HepG2 (cell line): ENCODE measurements around the gene OMD. TPM values are rescaled to one million over a fixed set of nuclear protein-coding genes. Genes with fewer than 3 reads are reported as not detected.

Source experiments
- ATAC-seq: fragments of 200-7000 bp; cut with Tn5 transposase; 3 replicates; pipeline ENCODE4 v1.9.1; 2020; ENCODE audit warnings: mild to moderate bottlenecking, moderate library complexity
- BruUV-seq: library from RNA; stranded (reverse); fragments of 400-500 nt; replicated peaks from 2 replicates; lab custom pipeline; 2021; lab: Mats Ljungman, UMichigan
- CTCF ChIA-PET: fragments of 300-600 bp; formaldehyde crosslinking; extraction: SDS; loops from one replicate; lab custom pipeline; 2021; ENCODE audit warnings: low total read pairs, inconsistent platforms, low intra/inter-chr PET ratio; lab: Yijun Ruan, JAX
- POLR2A ChIA-PET: fragments of 350-600 bp; sonication (Branson Sonifier 250); formaldehyde crosslinking; loops from one replicate; lab custom pipeline; 2020; ENCODE audit warnings: antibody characterized with exemption, inconsistent platforms; lab: Yijun Ruan, JAX
- DNase-seq: peaks from one replicate; pipeline ENCODE4 v3.0.0-alpha.2; 2015; ENCODE audit warnings: low spot score
- FAIRE-seq: peaks from 3 replicates; lab custom pipeline; 2011; peaks lifted over from hg19 to GRCh38; lab: Jason Lieb, UNC
- H2AFZ ChIP-seq: one replicate; pipeline ENCODE4 v1.6.1; 2011; ENCODE audit warnings: low read length, inconsistent platforms
- H3K27ac ChIP-seq: fragments of 300-600 bp; 3 replicates; pipeline ENCODE4 v1.8.0; 2011; ENCODE audit warnings: mixed run types, mild to moderate bottlenecking, mixed read lengths, low read length, inconsistent platforms; ENCODE audit not compliant: insufficient read depth; ENCODE audit errors: extremely low read length
- H3K27me3 ChIP-seq, 2 experiments: fragments of 200-600 bp in 1 of 2; 2 replicates in 1 of 2; 3 replicates in 1 of 2; pipeline versions ENCODE4 v1.6.0 to v1.8.0; 2011; ENCODE audit warnings: low read length in 2 of 2, mild to moderate bottlenecking in 2 of 2, moderate library complexity in 2 of 2, inconsistent platforms in 1 of 2; ENCODE audit not compliant: insufficient read depth in 2 of 2, control insufficient read depth in 1 of 2
- H3K36me3 ChIP-seq, 2 experiments: fragments of 200-600 bp in 1 of 2; replicated peaks in 1 of 2; 2 replicates in 1 of 2; 3 replicates in 1 of 2; pipeline versions ENCODE4 v1.5.1 to v1.8.0; 2011; ENCODE audit warnings: low read length in 2 of 2, inconsistent platforms in 1 of 2; ENCODE audit not compliant: insufficient read depth in 2 of 2, control insufficient read depth in 1 of 2
- H3K4me1 ChIP-seq: 2 replicates; pipeline ENCODE4 v1.5.1; 2012; ENCODE audit warnings: low read length, inconsistent platforms; ENCODE audit not compliant: insufficient read depth
- H3K4me2 ChIP-seq: 2 replicates; pipeline ENCODE4 v1.6.0; 2011; ENCODE audit warnings: low read depth, low read length, inconsistent platforms
- H3K4me3 ChIP-seq, 3 experiments: fragments of 200-600 bp in 1 of 3; sonication (generic), shearing (Covaris generic) in 1 of 3; replicated peaks in 1 of 3; 2 replicates each; pipeline ENCODE4 v1.5.1; 2011 to 2016; ENCODE audit warnings: low read length in 3 of 3, inconsistent platforms in 2 of 3, low read depth in 2 of 3, mild to moderate bottlenecking in 2 of 3, control low read depth in 1 of 3, mixed read lengths in 1 of 3; ENCODE audit not compliant: insufficient read depth in 1 of 3
- H3K79me2 ChIP-seq: one replicate; pipeline ENCODE4 v1.6.1; 2011; ENCODE audit warnings: low read length, inconsistent platforms; ENCODE audit not compliant: insufficient read depth
- H3K9ac ChIP-seq: 2 replicates; pipeline ENCODE4 v1.6.0; 2011; ENCODE audit warnings: mild to moderate bottlenecking, low read depth, low read length, inconsistent platforms; ENCODE audit not compliant: insufficient read depth
- H3K9me3 ChIP-seq: 2 replicates; pipeline ENCODE4 v1.5.1; 2012; ENCODE audit warnings: mild to moderate bottlenecking, low read length
- H4K20me1 ChIP-seq: 2 replicates; pipeline ENCODE4 v1.6.0; 2011; ENCODE audit warnings: inconsistent platforms, mild to moderate bottlenecking, low read length, moderate library complexity; ENCODE audit not compliant: insufficient read depth
- ARID2 ChIP-seq: sonication (generic); formaldehyde crosslinking; IDR thresholded peaks from 2 replicates; pipeline ENCODE4 v1.8.1; 2022; ENCODE audit warnings: mild to moderate bottlenecking, missing genetic modification reagents, borderline replicate concordance
- ATF7 ChIP-seq, 2 experiments: fragments of 450-650 bp in 1 of 2; sonication (generic) in 1 of 2; formaldehyde crosslinking in 1 of 2; IDR thresholded peaks; 2 replicates each; pipeline versions ENCODE4 v1.4.0 to v1.6.1; 2016 to 2020; ENCODE audit warnings: antibody characterized with exemption in 1 of 2, mild to moderate bottlenecking in 1 of 2, missing genetic modification reagents in 1 of 2
- CEBPZ ChIP-seq: IDR thresholded peaks from 2 replicates; pipeline ENCODE4 v1.6.1; 2012; ENCODE audit warnings: low read length, improper control_type of control experiment
- LCORL ChIP-seq, 2 experiments: fragments of 450-650 bp in 1 of 2; sonication (generic) in 1 of 2; formaldehyde crosslinking in 1 of 2; IDR thresholded peaks; 2 replicates each; pipeline versions ENCODE4 v1.5.0 to v1.6.1; 2017 to 2020; ENCODE audit warnings: antibody characterized with exemption in 1 of 2, missing genetic modification reagents in 1 of 2
- MEIS2 ChIP-seq: sonication (generic); formaldehyde crosslinking; IDR thresholded peaks from 2 replicates; pipeline ENCODE4 v1.9.0; 2021; ENCODE audit warnings: mild to moderate bottlenecking, missing genetic modification reagents
- PCBP1 ChIP-seq: fragments of 200-400 bp; formaldehyde crosslinking; IDR thresholded peaks from 2 replicates; pipeline ENCODE4 v1.6.1; 2017; ENCODE audit warnings: mild to moderate bottlenecking, low read depth, low read length, borderline replicate concordance
- PHF5A ChIP-seq: IDR thresholded peaks from one replicate; pipeline ENCODE4 v1.6.1; 2018; ENCODE audit warnings: low read depth, missing genetic modification reagents; ENCODE audit not compliant: unreplicated experiment
- SPEN ChIP-seq: sonication (generic); formaldehyde crosslinking; IDR thresholded peaks from 2 replicates; pipeline ENCODE4 v1.5.1; 2020; ENCODE audit warnings: low read depth, mild to moderate bottlenecking, missing genetic modification reagents
- TBX3 ChIP-seq: fragments of 450-650 bp; IDR thresholded peaks from 2 replicates; pipeline ENCODE4 v1.6.1; 2017; ENCODE audit warnings: antibody characterized with exemption, mild to moderate bottlenecking, inconsistent platforms, borderline replicate concordance
- TCF7L2 ChIP-seq: IDR thresholded peaks from 2 replicates; pipeline ENCODE4 v1.6.1; 2011; ENCODE audit warnings: mild to moderate bottlenecking, low read depth, low read length, moderate library complexity
- TFDP2 ChIP-seq: sonication (generic); formaldehyde crosslinking; IDR thresholded peaks from 2 replicates; pipeline ENCODE4 v1.4.0; 2020; ENCODE audit warnings: missing genetic modification reagents
- UBTF ChIP-seq: sonication (generic); formaldehyde crosslinking; IDR thresholded peaks from 2 replicates; pipeline ENCODE4 v1.4.0; 2020; ENCODE audit warnings: mild to moderate bottlenecking, missing genetic modification reagents
- ZKSCAN8 ChIP-seq: IDR thresholded peaks from 2 replicates; pipeline ENCODE4 v1.6.1; 2016; ENCODE audit warnings: borderline replicate concordance, missing genetic modification reagents, missing compliant biosample characterization
- ZNF292 ChIP-seq: sonication (generic); formaldehyde crosslinking; IDR thresholded peaks from 2 replicates; pipeline ENCODE4 v1.8.1; 2022; ENCODE audit warnings: mild to moderate bottlenecking, low read depth, missing genetic modification reagents, borderline replicate concordance
- ZNF430 ChIP-seq: sonication (generic); formaldehyde crosslinking; IDR thresholded peaks from 2 replicates; pipeline ENCODE4 v1.9.0; 2021; ENCODE audit warnings: mild to moderate bottlenecking, missing genetic modification reagents
- WGBS: methylation state at CpG from one replicate; pipeline ENCODE4 v1.1.6; 2017; ENCODE audit warnings: low lambda C conversion rate; 5-methylcytosine and 5-hydroxymethylcytosine counted together
- in situ Hi-C: cut with HindIII; loops from 2 replicates; pipeline ENCODE4 v1.10.0; 2017; ENCODE audit warnings: low pct_unique_long_range_greater_than_20kb; ENCODE audit not compliant: extremely low pct_ligation_motif_present
- intact Hi-C: fragments of 100-400 bp; cut with micrococcal nuclease; formaldehyde crosslinking; loops from one replicate; pipeline ENCODE4 v1.10.0; 2022; ENCODE audit not compliant: unreplicated experiment
- polyA plus RNA-seq, 8 experiments: library from polyadenylated mRNA; depleted of rRNA in 3 of 8; stranded (reverse) in 7 of 8; unstranded in 1 of 8; fragments of >200 nt; fragmentation: Illumina TruSeq in 4 of 8; extraction: Trizol in 4 of 8; gene quantifications; 2 replicates each; pipeline versions ENCODE4 v1.2.1 to v1.2.3, GENCODE V29; 2011 to 2016; ENCODE audit warnings: low read depth in 4 of 8, missing spikeins in 1 of 8, mixed read lengths in 1 of 8; ENCODE audit not compliant: insufficient read depth in 1 of 8
- total RNA-seq, 5 experiments: library from RNA; depleted of rRNA; stranded (reverse); fragments of >200 nt; fragmentation: Illumina TruSeq; extraction: Trizol; gene quantifications; 2 replicates each; pipeline ENCODE4 v1.2.3, GENCODE V29; 2016; ENCODE audit warnings: low read depth in 1 of 5
- TF ChIP-seq, protein P1 (sequence below): sonication (generic); formaldehyde crosslinking; IDR thresholded peaks from 2 replicates; pipeline ENCODE4 v1.5.0; 2020; ENCODE audit warnings: missing genetic modification reagents, mild to moderate bottlenecking, borderline replicate concordance

The OMD gene
- total and polyA plus RNA-seq, 2 of the 13 experiments (the other 11 are each of a cell fraction or from before 2014, with no cell fraction given): not detected

DNA sequence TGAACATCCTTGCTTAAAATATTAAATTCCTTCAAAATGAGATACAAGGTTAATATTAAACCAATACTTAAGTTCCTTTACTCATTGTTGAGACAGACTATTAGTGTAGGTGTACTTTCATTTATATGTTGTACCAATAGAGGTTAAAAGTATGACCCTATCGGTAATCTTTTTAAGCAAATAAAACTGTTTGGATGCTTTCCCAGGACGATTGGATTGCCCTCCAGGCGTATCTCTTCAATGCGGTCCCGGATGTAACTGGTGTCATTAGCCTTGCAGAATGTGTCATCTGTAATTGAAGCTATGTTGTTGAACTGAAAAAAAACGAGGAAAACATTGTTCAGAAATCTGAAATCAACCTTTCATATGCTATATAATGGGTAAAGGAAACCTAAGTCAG, 38.8 kb downstream of the OMD start (continued):
- no peak for TF ChIP-seq CEBPZ

DNA sequence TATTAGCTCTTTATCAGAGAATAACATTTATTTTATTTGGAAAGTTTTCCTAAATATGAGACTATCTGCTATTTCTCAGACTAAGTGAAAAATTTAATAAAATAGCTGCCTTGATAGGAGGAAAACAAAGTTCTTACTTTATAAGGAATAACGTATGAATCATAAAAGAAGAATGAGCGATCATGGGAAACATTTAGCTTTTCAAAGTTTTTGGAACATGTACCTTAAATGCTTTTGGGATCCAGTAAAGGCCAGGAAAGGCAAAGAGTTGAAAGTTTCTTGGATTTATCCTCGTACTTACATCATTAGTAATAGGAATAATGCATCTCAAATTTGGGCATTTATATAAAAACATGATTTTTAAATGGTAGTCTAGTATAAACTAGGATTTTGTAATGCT, 39.3 kb downstream of the OMD start:
- CTCF ChIA-PET: no interaction called here
- Histone ChIP-seq H3K27me3 (no peaks in the 10 kb centered on the region), H3K36me3 (no peaks in the 10 kb centered on the region), H3K9ac (no peak overlapping the region), H4K20me1 (no peaks in the 10 kb centered on the region), H3K79me2 (no peaks in the 10 kb centered on the region), H3K27ac (no peak overlapping the region), H2AFZ (no peak overlapping the region), H3K4me3 (no peak overlapping the region), H3K9me3 (no peaks in the 10 kb centered on the region), H3K4me2 (no peak overlapping the region), H3K4me1 (no peaks in the 10 kb centered on the region)
- TF ChIP-seq TBX3 (no peak), PHF5A (CRISPR knock-in tag) (no peak), ZNF292 (CRISPR knock-in tag) (no peak), TFDP2 (CRISPR knock-in tag) (no peak), TCF7L2 (no peak), MEIS2 (CRISPR knock-in tag) (no peak), ZNF430 (no peak), ARID2 (CRISPR knock-in tag) (no peak), ATF7 (IDR thresholded peaks at IDR 0.05) (no peak), ATF7 (CRISPR knock-in tag; IDR thresholded peaks at IDR 0.05) (no peak), PCBP1 (no peak), LCORL (IDR thresholded peaks at IDR 0.05) (no peak), LCORL (CRISPR knock-in tag; IDR thresholded peaks at IDR 0.05) (no peak), SPEN (no peak), ZKSCAN8 (CRISPR knock-in tag) (no peak), UBTF (CRISPR knock-in tag) (no peak)
- TF ChIP-seq, protein P1, sequence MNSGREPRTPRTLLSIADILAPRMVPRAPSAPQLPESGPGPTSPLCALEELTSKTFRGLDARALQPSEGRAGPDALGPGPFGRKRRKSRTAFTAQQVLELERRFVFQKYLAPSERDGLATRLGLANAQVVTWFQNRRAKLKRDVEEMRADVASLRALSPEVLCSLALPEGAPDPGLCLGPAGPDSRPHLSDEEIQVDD (CRISPR knock-in tag): no peak
- DNase-seq: no peak
- no peak for FAIRE-seq
- POLR2A ChIA-PET: no interaction called here
- no peak for ATAC-seq
- BruUV-seq: no TSS peak
- in situ Hi-C loops: no loop called here
- 79% methylated on average over 3 of the region's 3 CpGs for WGBS
- intact Hi-C loops: no loop called here
